Caco-2 (cell line): ENCODE results near the gene CPHXL. TPM values are rescaled to one million over a fixed set of nuclear protein-coding genes. Genes with fewer than 3 reads are reported as not detected.

Experiments used
- BruUV-seq: library from RNA; stranded (reverse); fragments of 400-500 nt; replicated peaks from 2 replicates; lab custom pipeline; 2021; lab: Mats Ljungman, UMichigan
- CTCF ChIA-PET: fragments of 300-600 bp; sonication (Branson Sonifier 250); formaldehyde crosslinking; loops from one replicate; lab custom pipeline; 2022; ENCODE audit warnings: antibody characterized with exemption; lab: Charles Lee
- POLR2A ChIA-PET: fragments of 300-600 bp; sonication (Branson Sonifier 250); formaldehyde crosslinking; loops from one replicate; lab custom pipeline; 2022; ENCODE audit warnings: antibody characterized with exemption; lab: Charles Lee
- DNase-seq, 2 experiments: peaks; one replicate each; pipeline versions ENCODE4 v3.0.0 to v3.0.0-alpha.2; 2020 to 2022
- H3K27me3 ChIP-seq: replicated peaks from 2 replicates; pipeline ENCODE4 v1.6.0; 2011; ENCODE audit warnings: low read length; ENCODE audit not compliant: control insufficient read depth, insufficient read depth
- H3K36me3 ChIP-seq: 2 replicates; pipeline ENCODE4 v1.5.1; 2011; ENCODE audit warnings: low read length; ENCODE audit not compliant: control insufficient read depth, insufficient read depth
- H3K4me1 ChIP-seq: fragments of 250-450 bp; sonication (Bioruptor Pico); 2 replicates; pipeline ENCODE4 v1.5.1; 2020; ENCODE audit warnings: mild to moderate bottlenecking
- H3K4me3 ChIP-seq: 2 replicates; pipeline ENCODE4 v1.5.1; 2011; ENCODE audit warnings: low read depth, mild to moderate bottlenecking, control low read depth, low read length
- H3K9me3 ChIP-seq: fragments of 250-450 bp; sonication (Bioruptor Pico); 2 replicates; pipeline ENCODE4 v1.5.1; 2020; ENCODE audit warnings: mild to moderate bottlenecking, moderate library complexity
- H3K27ac Mint-ChIP-seq: one replicate; pipeline ENCODE4 v1.8.0; 2022; ENCODE audit warnings: mixed read lengths; ENCODE audit not compliant: unreplicated experiment
- H3K27me3 Mint-ChIP-seq: one replicate; pipeline ENCODE4 v1.8.0; 2022; ENCODE audit warnings: mixed read lengths; ENCODE audit not compliant: insufficient read depth, unreplicated experiment
- H3K36me3 Mint-ChIP-seq: one replicate; pipeline ENCODE4 v1.8.0; 2022; ENCODE audit warnings: mild to moderate bottlenecking, mixed read lengths; ENCODE audit not compliant: insufficient read depth, unreplicated experiment
- H3K4me1 Mint-ChIP-seq: one replicate; pipeline ENCODE4 v1.8.0; 2022; ENCODE audit warnings: low read depth, mixed read lengths; ENCODE audit not compliant: unreplicated experiment
- H3K4me3 Mint-ChIP-seq: one replicate; pipeline ENCODE4 v1.8.0; 2022; ENCODE audit warnings: mild to moderate bottlenecking, moderate library complexity, mixed read lengths; ENCODE audit not compliant: unreplicated experiment
- H3K9me3 Mint-ChIP-seq: one replicate; pipeline ENCODE4 v1.8.0; 2022; ENCODE audit warnings: mixed read lengths; ENCODE audit not compliant: unreplicated experiment
- CTCF ChIP-seq, 2 experiments: fragments of 200-600 bp in 1 of 2; IDR thresholded peaks; 1 replicate in 1 of 2; 2 replicates in 1 of 2; pipeline versions ENCODE4 v1.5.1 to v1.8.0; 2011 to 2022; ENCODE audit warnings: antibody characterized with exemption in 1 of 2, control low read depth in 1 of 2, inconsistent platforms in 1 of 2, low read depth in 1 of 2, low read length in 1 of 2, mild to moderate bottlenecking in 1 of 2, moderate library complexity in 1 of 2; ENCODE audit not compliant: insufficient read depth in 1 of 2, severe bottlenecking in 1 of 2, unreplicated experiment in 1 of 2
- intact Hi-C: fragments of 100-400 bp; cut with micrococcal nuclease; formaldehyde crosslinking; loops from one replicate; pipeline ENCODE4 v1.10.0; 2022; ENCODE audit not compliant: unreplicated experiment
- total RNA-seq: library from RNA; stranded (reverse); gene quantifications from 2 replicates; pipeline ENCODE4 v1.2.3, GENCODE V29; 2022

CPHXL gene
- total RNA-seq, 1 experiment from 2014 or later = not detected

- TF ChIP-seq CTCF (IDR thresholded peaks at IDR 0.05; ENCODE audit: insufficient read depth in 1 of 2, low read depth in 1 of 2, low read length in 1 of 2, severe bottlenecking in 1 of 2, unreplicated experiment in 1 of 2) = no peak
- no peaks in the 10 kb centered on the region for H3K27me3 ChIP-seq
- intact Hi-C loops = loop anchor here (1.0 kb wide), 1 partner anchor 27 kb away; no protein-coding TSS in a partner anchor
- Mint-ChIP-seq H3K27ac (no peak overlapping the region), H3K36me3 (peaks cover 5% of the 10 kb centered on the region), H3K27me3 (peaks cover 4% of the 10 kb centered on the region), H3K4me1 (peaks cover 8% of the 10 kb centered on the region), H3K4me3 (no peak overlapping the region), H3K9me3 (peaks cover 13% of the 10 kb centered on the region)
- ChIA-PET CTCF (interaction anchor here (0.6 to 1.3 kb wide), 4 partner anchors 10 to 237 kb away, joined by 4 to 6 read pairs (median 6); partner anchors contain the start of genes KARS1 and TERF2IP), POLR2A (interaction anchor here (0.6 to 1.2 kb wide), 3 partner anchors 103 to 230 kb away, joined by 6 to 8 read pairs (median 8); partner anchors contain the start of genes KARS1 and TERF2IP)
- H3K4me3 ChIP-seq = no peak overlapping the region
- no TSS peak for BruUV-seq
- DNase-seq = peak; percentile 63 to 69
- no peaks in the 10 kb centered on the region; the same call in 1 of the 2 replicates for H3K9me3 ChIP-seq
- peaks cover 20% of the 10 kb centered on the region for H3K4me1 ChIP-seq
- no peaks in the 10 kb centered on the region for H3K36me3 ChIP-seq
These were observed 27.9 kb upstream of the CPHXL start for GRCh38 chr16:75754141-75754540.

GRCh38 chr16:75750528-75750927 lies 24.2 kb upstream of the CPHXL start:
- Mint-ChIP-seq H3K36me3 (peaks cover 5% of the 10 kb centered on the region), H3K4me1 (peaks cover 8% of the 10 kb centered on the region), H3K9me3 (peaks cover 35% of the 10 kb centered on the region), H3K27me3 (peaks cover 2% of the 10 kb centered on the region), H3K27ac (no peak overlapping the region), H3K4me3 (no peak overlapping the region)
- POLR2A ChIA-PET = no interaction called here
- CTCF ChIA-PET = no interaction called here
- no peak for TF ChIP-seq CTCF (IDR thresholded peaks at IDR 0.05; ENCODE audit: insufficient read depth in 1 of 2, low read depth in 1 of 2, low read length in 1 of 2, severe bottlenecking in 1 of 2, unreplicated experiment in 1 of 2)
- no peak overlapping the region for H3K4me3 ChIP-seq
- no peaks in the 10 kb centered on the region for H3K36me3 ChIP-seq
- H3K4me1 ChIP-seq = peaks cover 20% of the 10 kb centered on the region
- DNase-seq = peak in 1 of 2 experiments; percentile 15
- H3K9me3 ChIP-seq = peaks cover 13% of the 10 kb centered on the region
- H3K27me3 ChIP-seq = no peaks in the 10 kb centered on the region
- intact Hi-C loops = no loop called here
- BruUV-seq = no TSS peak

- POLR2A ChIA-PET = no interaction called here
- Mint-ChIP-seq H3K36me3 (no peaks in the 10 kb centered on the region), H3K27ac (no peak overlapping the region), H3K4me3 (no peak overlapping the region), H3K27me3 (no peaks in the 10 kb centered on the region), H3K4me1 (no peaks in the 10 kb centered on the region), H3K9me3 (peaks cover 44% of the 10 kb centered on the region)
- peaks cover 36% of the 10 kb centered on the region for H3K9me3 ChIP-seq
- H3K4me3 ChIP-seq = no peak overlapping the region
- CTCF ChIA-PET = no interaction called here
- no peaks in the 10 kb centered on the region for H3K27me3 ChIP-seq
- H3K36me3 ChIP-seq = no peaks in the 10 kb centered on the region
- no peak for DNase-seq
- H3K4me1 ChIP-seq = peaks cover 5% of the 10 kb centered on the region; the same call in 1 of the 2 replicates
- TF ChIP-seq CTCF (IDR thresholded peaks at IDR 0.05; ENCODE audit: insufficient read depth in 1 of 2, low read depth in 1 of 2, low read length in 1 of 2, severe bottlenecking in 1 of 2, unreplicated experiment in 1 of 2) = no peak
- intact Hi-C loops = no loop called here
- no TSS peak for BruUV-seq
These were observed 20.1 kb upstream of the CPHXL start for GRCh38 chr16:75746359-75746758.
